GM19438 (cell line): ENCODE measurements around the gene OR5L1.

Source experiments
- ATAC-seq: cut with Tn5 transposase; IDR thresholded peaks from one replicate; pipeline ENCODE4 v1.9.1; 2021; ENCODE audit warnings: low read depth; ENCODE audit not compliant: unreplicated experiment

Gene OR5L1

GRCh38 chr11:55811067-55811466 lies at the start of gene OR5L1:
TSS of gene OR5L1 (plus strand) at chr11:55811367. CDS start at chr11:55811467, 100 bp downstream.
- ATAC-seq: no peak

DNA sequence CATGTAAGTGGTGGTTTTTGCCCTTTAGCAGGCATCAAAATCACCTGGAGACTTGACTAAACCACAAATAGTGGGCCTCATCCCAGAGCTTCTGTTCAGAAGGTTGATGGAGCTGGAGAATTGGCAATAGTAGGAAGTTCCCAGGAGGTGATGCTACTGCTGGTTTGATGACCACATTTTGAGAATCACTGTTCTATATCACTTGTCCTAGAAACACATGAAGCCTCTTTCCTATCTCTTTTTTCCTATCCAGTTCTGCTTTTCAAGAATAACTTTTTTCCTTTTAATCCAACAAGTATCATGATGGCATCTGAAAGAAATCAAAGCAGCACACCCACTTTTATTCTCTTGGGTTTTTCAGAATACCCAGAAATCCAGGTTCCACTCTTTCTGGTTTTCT lies 38.0 kb upstream of the OR5L1 start, which contains the start of gene OR5D13:
Gene OR5D13, plus strand, starts transcription at position 301 of the 400 bp plus-strand sequence. Its CDS starts 0 bp downstream, at position 301.
- no peak for ATAC-seq

DNA sequence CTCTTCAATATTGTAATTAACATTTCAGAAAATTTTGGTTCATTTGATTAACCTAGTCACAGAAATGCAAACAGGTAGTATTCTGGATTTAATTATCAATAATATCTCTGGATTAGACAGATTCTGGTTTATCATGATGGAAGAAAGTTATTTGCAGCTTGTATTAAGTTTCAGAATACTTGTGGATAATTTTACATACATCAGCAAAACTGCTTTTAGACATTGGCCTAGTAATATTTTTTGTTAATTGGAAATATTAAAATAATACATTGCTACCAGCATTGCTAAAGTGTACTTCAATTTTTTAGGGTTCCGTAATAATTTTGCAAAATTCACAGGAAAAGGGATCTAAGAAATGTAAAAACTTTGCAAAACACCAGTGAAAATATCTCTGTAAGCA lies 19.6 kb upstream of the OR5L1 start:
- ATAC-seq: no peak

- no peak for ATAC-seq
Measured at GRCh38 chr11:55793321-55793720, 17.8 kb upstream of the OR5L1 start.

DNA sequence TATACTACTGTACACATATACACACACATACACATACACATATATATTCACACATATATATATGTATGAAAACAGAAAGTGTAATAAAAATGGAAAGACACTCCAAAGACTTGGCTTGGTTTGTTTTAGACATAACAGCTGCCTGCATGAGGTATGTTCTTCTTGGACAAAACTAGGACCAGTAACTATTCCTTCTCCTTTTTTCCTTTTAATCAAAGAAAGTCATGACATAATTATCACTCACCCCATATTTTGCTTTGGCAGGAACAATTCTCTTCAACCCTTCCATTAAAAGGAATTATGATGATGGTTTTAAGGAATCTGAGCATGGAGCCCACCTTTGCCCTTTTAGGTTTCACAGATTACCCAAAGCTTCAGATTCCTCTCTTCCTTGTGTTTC lies 15.9 kb upstream of the OR5L1 start, which contains the start of gene OR5D14:
Gene OR5D14, plus strand, starts transcription at position 301 of the 400 bp plus-strand sequence. Its CDS starts 0 bp downstream, at position 301.
- no peak for ATAC-seq

DNA sequence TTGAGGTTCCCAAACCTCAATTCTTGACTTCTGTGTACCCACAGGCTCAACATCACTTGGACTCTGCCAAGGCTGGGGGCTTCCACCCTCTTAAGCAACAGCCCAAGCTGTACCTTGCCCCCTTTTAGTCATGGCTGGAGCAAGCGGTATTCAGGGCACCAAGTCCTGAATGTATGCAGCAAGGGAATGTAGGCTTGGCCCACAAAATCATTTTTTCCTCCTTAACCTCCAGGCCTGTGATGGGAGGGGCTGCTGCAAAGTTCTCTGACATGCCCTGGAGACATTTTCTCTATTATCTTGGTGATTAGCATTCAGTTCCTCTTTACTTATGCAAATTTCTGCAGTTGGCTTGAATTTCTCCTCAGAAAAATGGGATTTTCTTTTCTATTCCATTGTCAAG lies 4.9 kb upstream of the OR5L1 start:
- no peak for ATAC-seq

DNA sequence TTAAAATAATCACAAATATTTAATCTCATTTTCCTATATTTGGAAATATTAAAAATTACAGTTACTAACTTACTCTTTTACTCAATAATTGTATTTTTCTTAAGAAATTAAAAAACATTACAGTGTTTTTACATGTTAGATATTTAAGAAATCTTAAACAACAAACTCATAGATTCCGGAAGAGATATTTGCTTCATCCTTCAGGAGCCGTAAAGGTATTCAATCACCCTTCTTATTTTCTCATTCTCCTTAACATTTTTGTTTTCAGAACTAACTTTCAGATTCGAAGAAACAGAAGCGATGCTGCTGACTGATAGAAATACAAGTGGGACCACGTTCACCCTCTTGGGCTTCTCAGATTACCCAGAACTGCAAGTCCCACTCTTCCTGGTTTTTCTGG lies 8.2 kb downstream of the OR5L1 start, which contains the start of gene OR5D18:
Gene OR5D18, plus strand, starts transcription at position 301 of the 400 bp plus-strand sequence. Its CDS starts 0 bp downstream, at position 301.
- ATAC-seq: no peak

- ATAC-seq: no peak
Measured at GRCh38 chr11:55826919-55827318, 15.8 kb downstream of the OR5L1 start, which contains the start of gene OR5L2. TSS of gene OR5L2 (plus strand) at chr11:55827219. CDS start at chr11:55827219, 0 bp downstream.

DNA sequence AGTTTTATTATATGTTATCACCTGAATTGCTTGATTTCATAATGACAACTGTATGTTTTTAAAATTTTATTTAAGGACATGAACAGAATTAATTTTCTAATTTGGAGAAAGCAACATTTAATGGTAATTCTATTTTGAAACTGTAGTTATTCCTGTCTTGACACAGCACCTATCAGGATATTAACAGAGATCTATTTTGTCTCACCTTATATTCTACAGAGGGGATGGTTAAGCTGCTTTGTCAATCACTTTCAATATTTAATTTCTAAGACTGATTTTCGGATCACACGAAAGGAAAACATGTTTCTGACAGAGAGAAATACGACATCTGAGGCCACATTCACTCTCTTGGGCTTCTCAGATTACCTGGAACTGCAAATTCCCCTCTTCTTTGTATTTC lies 27.3 kb downstream of the OR5L1 start, which contains the start of gene OR5D16:
Gene OR5D16, plus strand, starts transcription at position 301 of the 400 bp plus-strand sequence. Its CDS starts 0 bp downstream, at position 301.
- no peak for ATAC-seq

GRCh38 chr11:55847453-55847852 lies 36.3 kb downstream of the OR5L1 start:
- ATAC-seq: no peak

- no peak for ATAC-seq
Measured at GRCh38 chr11:55849037-55849436, 37.9 kb downstream of the OR5L1 start.

DNA sequence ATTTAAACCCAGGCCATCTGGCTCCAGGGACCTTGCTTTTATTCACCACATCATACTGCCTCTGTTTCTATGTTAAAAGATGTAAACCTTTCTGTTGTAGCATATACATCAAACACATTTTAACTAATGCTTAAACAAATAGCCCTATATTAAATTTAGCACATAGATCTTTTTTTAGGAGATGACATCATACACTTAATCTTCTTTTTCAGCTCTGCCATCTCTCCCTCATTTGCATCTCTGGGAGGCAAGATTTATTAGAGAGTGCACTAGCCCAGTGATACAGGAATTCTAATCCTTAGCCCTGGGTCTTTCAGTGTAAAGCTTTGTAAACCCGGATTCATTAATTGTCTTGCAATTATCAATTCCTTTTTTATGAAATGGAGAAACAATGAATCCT lies 41.0 kb downstream of the OR5L1 start:
- ATAC-seq: no peak

DNA sequence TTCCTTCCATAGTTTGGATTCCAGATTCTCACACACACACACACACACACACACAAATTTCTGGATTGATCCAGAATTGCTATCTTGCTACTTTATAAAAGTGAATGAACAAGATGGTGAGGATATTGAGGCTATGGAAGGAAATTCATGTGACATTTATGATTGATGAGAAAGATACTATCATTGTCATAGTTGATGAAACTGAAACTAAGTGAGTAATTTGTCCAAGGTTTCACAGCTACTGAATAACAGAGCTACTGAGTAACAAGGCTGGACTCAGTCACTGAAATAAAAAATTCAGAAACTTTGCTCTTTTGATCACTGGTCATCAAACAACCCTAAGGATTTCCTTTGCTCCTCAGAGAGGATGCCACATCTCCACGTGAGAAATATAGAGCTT lies 43.5 kb downstream of the OR5L1 start:
- no peak for ATAC-seq
